Right cardiac atrium (tissue), 5 donors: ENCODE results near the gene RAB3GAP1. TPM values are rescaled to one million over a fixed set of nuclear protein-coding genes. Genes with fewer than 3 reads are reported as not detected.
"Not testable (repeated sequence)": the region's sequence is repeated elsewhere in the genome, so short reads cannot be mapped to it uniquely, and the experiment has no call there.

Source experiments
- ATAC-seq, 2 donors: fragments of 200-7000 bp; cut with Tn5 transposase; one replicate each; pipeline versions ENCODE4 v1.8.0 to v1.9.1; 2020; ENCODE audit warnings: moderate library complexity in 2 of 2, mild to moderate bottlenecking in 1 of 2
- DNase-seq, 3 donors: peaks; one replicate each; pipeline ENCODE4 v3.0.0-alpha.2; 2020
- H3K27ac ChIP-seq: one replicate; pipeline ENCODE4 v1.5.1; 2013; ENCODE audit warnings: mild to moderate bottlenecking, low read length, control low read depth, moderate library complexity
- H3K27me3 ChIP-seq: one replicate; pipeline ENCODE4 v1.6.1; 2013; ENCODE audit not compliant: control insufficient read depth, insufficient read depth
- H3K4me1 ChIP-seq: one replicate; pipeline ENCODE4 v1.6.1; 2013; ENCODE audit warnings: low read length; ENCODE audit not compliant: control insufficient read depth, insufficient read depth
- H3K4me3 ChIP-seq: one replicate; pipeline ENCODE4 v1.5.1; 2013; ENCODE audit warnings: low read length, control low read depth
- H3K9me3 ChIP-seq: one replicate; pipeline ENCODE4 v1.6.1; 2013; ENCODE audit warnings: low read length; ENCODE audit not compliant: control insufficient read depth
- WGBS: extraction: QIAGEN DNeasy Blood & Tissue Kit; methylation state at CpG from one replicate; pipeline ENCODE4 v1.1.7; 2013; 5-methylcytosine and 5-hydroxymethylcytosine counted together
- intact Hi-C, 4 donors: fragments of 100-400 bp; cut with DNase I; formaldehyde crosslinking; loops; one replicate each; pipeline versions ENCODE4 v1.11.0 to v1.14.0; 2022 to 2023
- polyA plus RNA-seq: library from polyadenylated mRNA; stranded (reverse); fragments of 200-250 nt; gene quantifications from one replicate; pipeline ENCODE4 v1.2.3, GENCODE V29; 2013
- total RNA-seq, 4 donors: library from RNA; stranded (reverse); fragmentation: NEBNext Ultra II Directional; extraction: Animal tissue kit (Norgen Biotek cat#: 25700); gene quantifications; one replicate each; pipeline ENCODE4 v1.2.1, GENCODE V29; 2021
- donor health status: healthy with polysubstance abuse.
- donor health status: DM: no; HTN: yes; CAD: no.
- donor health status: DM: no; HTN: no; CAD: no.
- donor health status: DM: no; HTN: yes; CAD: no; lungs with severe emphysema.
- donor health status: DM: yes; HTN: yes; CAD: no.

Gene RAB3GAP1
- total and polyA plus RNA-seq, 5 donors = 24.4 to 54.5 (median 49.8) TPM

GRCh38 chr2:135023886-135024485 is 28.1 kb upstream of the RAB3GAP1 start:
- intact Hi-C loops = no loop called here
- H3K4me3 ChIP-seq = no peak overlapping the region
- no peaks in the 10 kb centered on the region for H3K4me1 ChIP-seq
- no peak overlapping the region for H3K27ac ChIP-seq
- H3K27me3 ChIP-seq = no peaks in the 10 kb centered on the region
- DNase-seq (no peak), ATAC-seq (no peak)
- 85% methylated on average over 5 of the region's 5 CpGs for WGBS
- no peaks in the 10 kb centered on the region for H3K9me3 ChIP-seq

- Histone ChIP-seq H3K27me3 (no peaks in the 10 kb centered on the region), H3K4me3 (no peak overlapping the region), H3K9me3 (no peaks in the 10 kb centered on the region), H3K27ac (no peak overlapping the region), H3K4me1 (no peaks in the 10 kb centered on the region)
- no peak for ATAC-seq
- intact Hi-C loops = no loop called here
- no peak for DNase-seq
- 62% methylated on average over 2 of the region's 2 CpGs for WGBS
Measured at GRCh38 chr2:135029481-135030134, 22.5 kb upstream of the RAB3GAP1 start.

DNA sequence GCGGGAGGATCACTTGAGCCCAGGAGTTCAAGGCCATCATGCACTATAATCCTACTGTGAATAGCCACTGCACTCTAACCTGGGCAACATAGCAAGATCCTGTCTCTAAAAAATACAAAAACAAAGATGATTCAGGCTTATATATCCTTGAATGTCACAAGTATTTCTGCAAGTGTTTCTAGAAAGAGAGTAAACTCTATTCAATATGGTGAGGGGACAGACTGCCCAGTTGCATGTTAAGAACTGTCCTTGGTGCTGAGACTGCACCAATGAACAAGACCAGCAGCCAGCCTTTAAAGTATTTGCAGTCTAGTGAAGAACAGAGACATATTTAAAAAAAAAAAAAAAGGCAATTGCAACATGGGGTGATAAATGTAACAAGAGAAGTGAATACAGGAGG is 21.3 kb upstream of the RAB3GAP1 start:
- Histone ChIP-seq H3K27ac (no peak overlapping the region), H3K4me1 (no peaks in the 10 kb centered on the region), H3K27me3 (no peaks in the 10 kb centered on the region), H3K4me3 (no peak overlapping the region), H3K9me3 (no peaks in the 10 kb centered on the region)
- intact Hi-C loops = no loop called here
- WGBS = 98% methylated on average over 1 of the region's 1 CpG
- DNase-seq (no peak), ATAC-seq (no peak)

- H3K27me3 ChIP-seq, intact Hi-C loops, H3K4me3 ChIP-seq, ATAC-seq, H3K9me3 ChIP-seq, H3K4me1 ChIP-seq, DNase-seq, H3K27ac ChIP-seq: not testable (repeated sequence)
- 94% methylated on average over 20 of the region's 33 CpGs for WGBS
Measured at GRCh38 chr2:135033216-135033615, 18.9 kb upstream of the RAB3GAP1 start.

- no peaks in the 10 kb centered on the region for H3K4me1 ChIP-seq
- H3K27ac ChIP-seq = no peak overlapping the region
- no peaks in the 10 kb centered on the region for H3K9me3 ChIP-seq
- ATAC-seq (no peak), DNase-seq (no peak)
- intact Hi-C loops = no loop called here
- no peaks in the 10 kb centered on the region for H3K27me3 ChIP-seq
- 78% methylated on average over 3 of the region's 3 CpGs for WGBS
- no peak overlapping the region for H3K4me3 ChIP-seq
Measured at GRCh38 chr2:135037831-135038230, 14.3 kb upstream of the RAB3GAP1 start.

DNA sequence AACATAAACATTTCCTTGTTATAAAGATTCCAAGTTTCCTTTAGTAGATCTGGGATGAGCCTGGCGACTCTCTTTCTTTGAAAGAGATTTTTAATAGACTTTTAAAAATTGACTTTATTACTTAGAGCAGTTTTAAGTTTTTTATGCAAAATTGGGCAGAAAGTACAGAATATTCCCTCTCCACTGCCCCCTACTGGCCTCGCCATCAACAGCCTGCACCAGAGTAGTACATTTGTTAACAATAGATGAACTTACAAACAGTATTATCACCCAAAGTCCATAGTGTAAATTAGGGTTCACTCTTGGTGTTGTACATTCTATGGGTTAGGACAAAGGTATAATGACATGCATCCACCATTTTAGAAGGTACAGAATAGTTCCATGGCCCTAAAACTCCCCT is 8.7 kb upstream of the RAB3GAP1 start:
- H3K4me1 ChIP-seq = no peaks in the 10 kb centered on the region
- no peak overlapping the region for H3K27ac ChIP-seq
- DNase-seq (no peak), ATAC-seq (no peak)
- no peak overlapping the region for H3K4me3 ChIP-seq
- H3K27me3 ChIP-seq = no peaks in the 10 kb centered on the region
- 53% methylated on average over 2 of the region's 2 CpGs for WGBS
- no peaks in the 10 kb centered on the region for H3K9me3 ChIP-seq
- intact Hi-C loops = no loop called here

DNA sequence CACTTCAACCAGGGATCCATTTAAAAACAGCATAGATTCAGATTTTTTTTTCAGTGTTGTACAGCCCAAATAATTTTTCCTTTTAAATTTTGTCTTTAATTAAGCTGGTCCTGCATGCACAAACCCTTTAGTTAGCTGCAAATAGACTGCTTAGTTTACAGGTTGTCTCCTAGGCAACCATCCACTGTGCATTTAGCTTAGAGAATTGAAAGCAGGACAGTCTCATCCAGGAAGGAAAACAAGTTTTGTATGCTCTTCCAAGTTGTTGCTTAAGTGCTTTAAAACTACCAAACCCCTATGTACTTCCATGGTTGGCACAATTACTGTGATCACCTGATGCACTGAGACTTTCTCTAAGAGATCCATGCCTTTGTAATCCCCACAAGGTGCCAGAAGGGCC is 4.8 kb upstream of the RAB3GAP1 start, which contains the start of gene MAP3K19:
Gene MAP3K19, minus strand, starts transcription at position 148 of the 400 bp plus-strand sequence. CDS start 22,800 bp downstream, outside the sequence.
- intact Hi-C loops = no loop called here
- H3K4me1 ChIP-seq = no peaks in the 10 kb centered on the region

DNA sequence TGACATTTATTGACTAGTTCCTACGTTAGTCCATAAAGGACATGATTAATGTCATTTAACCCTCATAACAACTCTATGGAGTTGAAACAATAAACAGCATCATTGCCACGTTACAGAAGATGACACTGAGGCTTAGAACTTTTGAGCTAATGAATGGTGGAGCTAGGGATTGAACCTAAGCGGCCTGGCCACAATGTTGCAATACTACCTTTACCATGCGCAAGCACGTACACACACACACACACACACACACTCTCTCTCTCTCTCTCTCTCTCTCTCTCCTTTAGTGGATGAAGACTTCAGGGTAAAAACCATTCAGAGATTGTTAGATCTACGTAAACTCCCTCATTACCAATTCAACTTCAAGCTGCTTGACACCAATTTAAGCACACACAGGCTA is 4.0 kb upstream of the RAB3GAP1 start:
- Histone ChIP-seq H3K27ac (no peak overlapping the region), H3K27me3 (no peaks in the 10 kb centered on the region), H3K9me3 (no peaks in the 10 kb centered on the region), H3K4me1 (no peaks in the 10 kb centered on the region), H3K4me3 (no peak overlapping the region)
- no peak for ATAC-seq
- WGBS = 82% methylated on average over 6 of the region's 6 CpGs
- intact Hi-C loops = no loop called here
- no peak for DNase-seq

More for the DNA sequence above, 4.8 kb upstream of the RAB3GAP1 start, which contains the start of gene MAP3K19:
- DNase-seq (no peak), ATAC-seq (no peak)
- no peaks in the 10 kb centered on the region for H3K27me3 ChIP-seq
- H3K9me3 ChIP-seq = no peaks in the 10 kb centered on the region
- H3K4me3 ChIP-seq = no peak within 1 kb of the TSS
- H3K27ac ChIP-seq = no peak within 1 kb of the TSS

- no peak for DNase-seq
- no peaks in the 10 kb centered on the region for H3K4me1 ChIP-seq
- no peaks in the 10 kb centered on the region for H3K27me3 ChIP-seq
- ATAC-seq = peak in 1 of 2 donors; percentile 54
- intact Hi-C loops = no loop called here
- no peaks in the 10 kb centered on the region for H3K9me3 ChIP-seq
- no peak overlapping the region for H3K27ac ChIP-seq
- no peak overlapping the region for H3K4me3 ChIP-seq
- 50% methylated on average over 3 of the region's 3 CpGs for WGBS
Measured at GRCh38 chr2:135050132-135050531, 2.0 kb upstream of the RAB3GAP1 start.

GRCh38 chr2:135050684-135051083 is 1.4 kb upstream of the RAB3GAP1 start:
- Histone ChIP-seq H3K4me3 (no peak overlapping the region), H3K4me1 (peaks cover 1% of the 10 kb centered on the region), H3K27ac (peak overlapping the region; percentile 76), H3K9me3 (no peaks in the 10 kb centered on the region), H3K27me3 (no peaks in the 10 kb centered on the region)
- 59% methylated on average over 6 of the region's 6 CpGs for WGBS
- intact Hi-C loops = no loop called here
- ATAC-seq (peak; percentile 75 to 87), DNase-seq (peak in 1 of 3 donors; percentile 18)

GRCh38 chr2:135052997-135053474 is 944 bp downstream of the RAB3GAP1 start:
- Histone ChIP-seq H3K4me1 (peaks cover 1% of the 10 kb centered on the region), H3K4me3 (peak overlapping the region; percentile 80), H3K27ac (no peak overlapping the region), H3K27me3 (no peaks in the 10 kb centered on the region), H3K9me3 (no peaks in the 10 kb centered on the region)
- intact Hi-C loops = no loop called here
- 9% methylated on average over 15 of the region's 15 CpGs for WGBS
- peak in 1 of 2 donors; percentile 15 for ATAC-seq
- no peak for DNase-seq
